Thyroid gland (tissue), 4 donors: ENCODE measurements around the gene SSR2.

Source experiments
- CTCF ChIP-seq, 6 experiments: fragments of 200-600 bp in 3 of 6; fragments of 450-650 bp in 3 of 6; sonication (generic) in 3 of 6; IDR thresholded peaks; one replicate each; pipeline ENCODE4 v1.5.1; 2016 to 2019; ENCODE audit warnings: antibody characterized with exemption in 6 of 6, mild to moderate bottlenecking in 2 of 6, inconsistent platforms in 1 of 6, moderate library complexity in 1 of 6
- POLR2A ChIP-seq, 2 donors: fragments of 450-650 bp; IDR thresholded peaks; one replicate each; pipeline ENCODE4 v1.6.1; 2017; ENCODE audit warnings: antibody characterized with exemption in 2 of 2, mild to moderate bottlenecking in 2 of 2, moderate library complexity in 1 of 2

GRCh38 chr1:156055281-156056048 lies 34.7 kb upstream of the SSR2 start:
- TF ChIP-seq CTCF (IDR thresholded peaks at IDR 0.05) (no peak), POLR2A (IDR thresholded peaks at IDR 0.05) (no peak)
